OCI-M2 (cell line): ENCODE measurements around the gene CLK2.
"Not testable (repeated sequence)": the region's sequence is repeated elsewhere in the genome, so short reads cannot be mapped to it uniquely, and the experiment has no call there.

Source experiments
- DNase-seq: peaks from one replicate; lab custom pipeline; 2025; ENCODE audit not compliant: unreplicated experiment; lab: John Stamatoyannopoulos, UW

Gene CLK2

DNA sequence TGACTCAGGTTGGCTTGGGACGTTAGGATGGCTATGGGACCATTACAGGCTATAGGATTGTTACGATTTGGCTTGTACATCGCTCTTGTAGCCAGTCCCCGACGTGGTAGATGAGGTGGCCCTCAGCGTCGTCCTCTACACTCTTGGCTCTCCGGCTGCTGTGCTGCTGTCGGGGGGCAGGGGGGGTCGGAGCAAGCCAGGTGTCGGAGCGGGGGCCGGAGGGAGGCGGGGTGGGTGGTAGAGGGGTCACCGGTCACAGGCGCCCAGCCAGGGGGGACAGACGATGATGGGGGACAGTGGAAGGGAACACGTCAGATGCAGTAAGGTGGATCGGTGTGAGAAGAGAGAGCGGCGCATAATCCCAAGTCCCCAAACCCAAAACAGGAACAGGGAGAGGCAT is 4.7 kb downstream of the CLK2 start:
- no peak for DNase-seq

DNA sequence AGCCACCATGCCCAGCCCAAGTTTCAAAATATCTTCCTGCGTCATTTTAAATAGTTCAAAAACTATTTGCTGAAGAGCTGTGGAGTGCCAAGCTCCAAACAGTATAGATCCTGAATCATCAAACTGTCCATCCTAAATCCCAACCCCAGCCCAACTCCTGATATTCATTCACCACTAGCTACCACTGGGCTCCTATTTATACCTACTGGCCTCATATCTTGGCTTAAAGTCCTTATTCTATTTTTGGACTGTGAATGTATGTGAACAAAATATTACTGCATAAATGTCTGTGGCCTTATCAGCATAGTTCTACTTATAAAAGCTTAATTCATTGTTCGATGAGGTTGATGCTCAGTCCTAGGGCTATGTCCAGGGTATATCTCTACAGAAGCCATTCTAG is 5.9 kb downstream of the CLK2 start:
- no peak for DNase-seq

DNA sequence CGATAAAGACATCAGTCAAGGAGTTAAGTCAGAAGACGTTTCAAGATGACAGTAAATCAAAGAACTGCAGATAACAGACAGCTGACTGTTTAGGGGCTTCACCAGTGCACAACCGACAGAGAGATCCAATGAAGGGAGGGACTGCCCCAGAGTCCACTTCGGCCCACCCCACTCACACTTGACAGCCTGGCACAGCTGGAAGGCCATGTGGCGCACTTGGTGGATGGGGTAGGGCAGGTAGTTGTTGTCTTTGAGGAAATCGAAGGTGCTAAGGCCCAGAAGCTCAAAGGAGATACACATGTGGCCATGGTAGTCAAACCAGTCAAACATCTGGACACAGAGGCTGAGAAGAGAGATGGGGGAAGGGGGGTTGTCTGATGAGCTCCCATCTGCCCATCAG is 6.8 kb downstream of the CLK2 start:
- no peak for DNase-seq

GRCh38 chr1:155263067-155263466 is 10.2 kb downstream of the CLK2 start:
- no peak for DNase-seq

GRCh38 chr1:155261852-155262673 is 11.2 kb downstream of the CLK2 start, which contains the start of gene SCAMP3:
Gene SCAMP3, minus strand, starts transcription at chr1:155262360. Its CDS starts 209 bp downstream, at chr1:155262151.
- peak; percentile 73 for DNase-seq

- DNase-seq = no peak
These were observed 11.8 kb downstream of the CLK2 start for GRCh38 chr1:155261493-155261851.

- no peak for DNase-seq
These were observed 13.0 kb downstream of the CLK2 start for GRCh38 chr1:155260276-155260675.

- no peak for DNase-seq
These were observed 17.0 kb downstream of the CLK2 start for GRCh38 chr1:155256058-155256852.

DNA sequence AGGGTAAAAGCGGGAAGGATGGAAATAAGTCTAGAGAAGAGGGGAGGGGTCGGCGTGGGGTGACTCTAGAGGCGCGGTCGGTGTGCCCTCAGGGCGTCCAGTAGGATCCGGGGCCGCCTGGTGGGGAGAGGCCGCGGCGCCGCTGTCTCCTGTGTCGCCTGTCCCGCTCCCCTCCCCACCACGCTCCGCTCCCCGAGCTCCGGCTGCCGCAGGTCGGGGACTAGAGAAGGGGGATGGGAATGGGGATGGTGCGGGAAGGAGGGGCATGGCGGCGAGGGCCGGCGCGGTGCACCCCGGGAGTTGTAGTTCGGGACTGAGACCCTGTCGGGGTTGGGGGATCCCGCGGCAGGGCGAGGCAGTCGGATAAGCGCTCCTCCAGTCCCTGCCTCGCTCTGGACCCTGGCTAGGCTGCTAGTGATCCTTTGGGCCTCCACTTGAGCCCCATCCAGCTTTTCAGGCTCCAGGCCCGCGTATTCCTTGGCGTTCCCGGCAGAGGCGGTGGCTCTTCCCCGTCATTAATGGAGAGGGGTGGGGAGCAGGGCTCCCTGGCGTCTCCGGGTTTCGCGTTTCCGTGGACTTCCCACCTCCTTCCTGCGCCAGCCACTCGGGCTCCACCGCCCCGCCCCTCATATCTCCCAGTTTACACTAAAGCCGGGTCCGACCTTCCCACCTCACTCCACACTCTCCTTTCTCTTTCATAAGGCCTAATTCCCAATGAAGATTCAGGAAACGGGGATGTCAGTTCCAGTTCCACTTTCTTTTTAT is 17.9 kb downstream of the CLK2 start, which contains the start of gene ENTREP3:
Gene ENTREP3 (minus strand): TSS at position 241 of the 765 bp plus-strand sequence. CDS start 606 bp downstream, outside the sequence.
- no peak for DNase-seq

DNA sequence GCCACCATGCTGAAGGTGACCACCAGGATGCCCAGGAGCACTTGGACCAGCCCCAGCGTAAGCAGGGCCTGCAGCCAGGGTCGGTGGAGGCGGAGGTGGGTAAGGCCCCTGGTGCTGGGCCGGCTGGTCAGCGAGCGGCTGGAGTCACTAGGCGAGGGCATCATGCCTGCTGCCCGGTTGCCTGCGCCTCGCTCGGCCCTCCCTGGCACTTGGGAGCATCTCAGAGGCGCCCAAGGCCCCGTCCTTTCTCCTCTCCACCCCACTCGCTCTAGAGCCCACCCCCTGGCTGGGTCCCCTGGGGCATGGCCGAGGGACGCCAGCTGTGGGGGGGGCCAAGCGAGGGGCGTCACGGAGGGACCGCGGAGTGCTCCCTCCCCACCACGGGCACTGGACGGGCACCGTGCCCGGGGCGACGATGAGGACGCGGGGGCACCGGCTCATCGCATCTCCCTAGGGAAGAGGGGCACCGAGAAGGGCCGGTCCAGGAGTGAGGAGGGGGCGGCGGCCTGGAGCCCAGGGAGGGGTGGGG is 18.5 kb downstream of the CLK2 start:
- no peak for DNase-seq

DNA sequence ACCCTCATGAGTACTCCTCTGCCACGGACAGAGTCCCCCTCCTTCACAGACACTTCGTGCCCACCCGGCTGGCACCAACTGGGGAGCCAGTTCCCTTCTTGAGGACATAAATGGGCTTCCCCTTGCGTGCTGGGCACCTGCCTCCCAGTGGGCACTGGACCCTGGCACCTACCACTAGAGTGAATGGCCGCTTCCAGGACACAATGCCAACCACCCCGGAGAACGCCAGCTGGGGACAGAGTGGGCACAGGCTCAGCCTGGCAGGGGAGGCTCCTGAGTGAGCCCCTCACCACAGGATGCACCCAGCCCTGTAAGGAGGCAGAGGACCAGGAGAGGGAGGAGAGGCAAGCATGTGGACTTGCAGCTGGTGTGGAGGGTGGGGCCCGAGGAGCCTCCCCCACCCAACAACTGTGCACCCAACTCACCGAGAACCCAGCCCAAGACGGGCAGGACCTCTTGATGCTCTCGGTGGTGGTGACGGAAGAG is 19.0 kb downstream of the CLK2 start:
- DNase-seq = no peak

DNA sequence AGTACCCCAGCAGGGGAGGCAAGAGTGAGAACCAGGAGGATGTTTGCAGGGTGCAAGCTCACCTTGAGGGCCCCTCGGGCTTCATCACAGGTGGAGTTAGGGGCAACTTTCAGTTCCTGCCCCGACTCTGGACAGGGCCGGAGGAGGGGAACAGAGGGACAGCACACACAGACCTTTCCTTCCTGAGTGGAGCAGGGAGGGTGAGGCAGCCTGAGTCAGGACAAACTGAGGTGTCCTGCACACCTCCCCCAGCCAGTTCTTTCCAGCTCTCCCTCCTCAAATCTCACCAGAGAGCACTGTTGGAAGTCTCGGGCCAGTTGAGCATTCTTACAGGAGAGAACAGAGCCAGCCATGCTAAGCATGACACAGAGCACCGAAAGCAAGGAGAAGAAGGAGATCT is 19.5 kb downstream of the CLK2 start:
- no peak for DNase-seq

- DNase-seq = no peak
These were observed 20.1 kb downstream of the CLK2 start for GRCh38 chr1:155253208-155253607.

DNA sequence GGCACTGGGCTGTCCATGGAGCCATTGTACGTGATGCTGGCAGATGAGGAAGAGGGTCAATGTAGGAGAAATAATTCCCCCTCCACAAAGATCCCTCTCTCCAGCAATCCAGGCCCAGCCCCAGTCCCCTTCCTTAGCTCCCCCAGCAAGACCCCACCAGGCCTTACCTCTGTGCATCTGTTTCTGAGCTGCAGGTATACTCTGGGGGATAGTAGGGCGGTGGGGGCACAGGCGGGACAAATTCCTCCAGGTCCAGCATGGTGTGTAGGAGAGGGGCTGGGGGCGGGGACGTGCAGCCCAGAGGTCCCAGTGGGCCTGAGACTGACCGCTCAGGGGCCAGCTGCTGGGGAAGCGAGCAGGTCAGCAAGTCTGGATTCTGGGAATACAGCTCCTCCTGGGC is 21.7 kb downstream of the CLK2 start:
- no peak for DNase-seq

- peak; percentile 54 for DNase-seq
These were observed 22.5 kb downstream of the CLK2 start for GRCh38 chr1:155250633-155251449.

DNA sequence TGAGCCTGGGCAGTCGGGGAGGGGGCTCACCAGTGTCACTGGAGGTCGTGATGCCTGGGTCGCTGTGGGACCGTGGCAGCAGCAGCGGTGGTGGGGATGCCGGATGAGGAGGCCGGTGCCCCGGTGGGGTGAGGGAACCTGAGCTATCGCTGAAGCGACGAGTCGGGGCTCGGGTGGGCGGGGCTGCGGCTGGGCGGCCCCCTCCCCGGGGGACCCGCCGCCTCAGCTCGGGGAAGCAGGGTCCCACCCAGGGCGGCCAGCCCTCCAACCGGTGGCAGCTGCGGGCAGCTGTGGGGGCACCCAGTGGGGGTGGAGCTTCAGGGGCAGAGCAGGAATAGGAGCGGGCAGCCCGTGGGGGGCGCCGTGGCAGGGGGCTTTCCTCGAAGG is 23.1 kb downstream of the CLK2 start:
- no peak for DNase-seq

GRCh38 chr1:155247667-155248553 is 25.4 kb downstream of the CLK2 start:
- DNase-seq = no peak

DNA sequence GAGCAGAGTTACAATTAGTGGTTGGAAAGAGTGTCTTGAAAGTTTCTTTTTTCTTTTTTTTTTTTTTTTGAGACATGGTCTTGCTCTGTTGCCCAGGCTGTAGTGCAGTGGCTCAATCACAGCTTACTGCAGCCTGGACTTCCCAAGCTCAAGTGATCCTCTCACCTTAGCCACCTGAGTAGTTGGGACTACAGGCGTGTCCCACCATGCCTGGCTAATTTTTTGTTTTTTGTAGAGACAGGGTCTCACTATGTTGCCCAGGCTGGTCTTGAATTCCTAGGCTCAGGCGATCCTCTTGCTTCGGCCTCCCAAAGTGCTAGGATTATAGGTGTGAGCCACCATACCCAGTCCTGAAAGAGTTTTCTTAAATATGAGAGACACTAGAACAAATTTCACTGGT is 26.5 kb downstream of the CLK2 start:
- DNase-seq = not testable (repeated sequence)

- no peak for DNase-seq
These were observed 28.2 kb downstream of the CLK2 start for GRCh38 chr1:155245163-155245524.
